ENCODE measurements around the gene RERE. TPM values are rescaled to one million over a fixed set of nuclear protein-coding genes. Genes with fewer than 3 reads are reported as not detected.

Gene RERE
- total RNA-seq, 4 donors from 2014 or later, result 118 to 244 (median 131) TPM

GRCh38 chr1:8602471-8603219 lies 214.8 kb downstream of the RERE start:
- intact Hi-C loops (cut with DNase I), result no loop called here
- TF ChIP-seq POLR2A (IDR thresholded peaks at IDR 0.05), result no peak
- TF ChIP-seq, protein P1, sequence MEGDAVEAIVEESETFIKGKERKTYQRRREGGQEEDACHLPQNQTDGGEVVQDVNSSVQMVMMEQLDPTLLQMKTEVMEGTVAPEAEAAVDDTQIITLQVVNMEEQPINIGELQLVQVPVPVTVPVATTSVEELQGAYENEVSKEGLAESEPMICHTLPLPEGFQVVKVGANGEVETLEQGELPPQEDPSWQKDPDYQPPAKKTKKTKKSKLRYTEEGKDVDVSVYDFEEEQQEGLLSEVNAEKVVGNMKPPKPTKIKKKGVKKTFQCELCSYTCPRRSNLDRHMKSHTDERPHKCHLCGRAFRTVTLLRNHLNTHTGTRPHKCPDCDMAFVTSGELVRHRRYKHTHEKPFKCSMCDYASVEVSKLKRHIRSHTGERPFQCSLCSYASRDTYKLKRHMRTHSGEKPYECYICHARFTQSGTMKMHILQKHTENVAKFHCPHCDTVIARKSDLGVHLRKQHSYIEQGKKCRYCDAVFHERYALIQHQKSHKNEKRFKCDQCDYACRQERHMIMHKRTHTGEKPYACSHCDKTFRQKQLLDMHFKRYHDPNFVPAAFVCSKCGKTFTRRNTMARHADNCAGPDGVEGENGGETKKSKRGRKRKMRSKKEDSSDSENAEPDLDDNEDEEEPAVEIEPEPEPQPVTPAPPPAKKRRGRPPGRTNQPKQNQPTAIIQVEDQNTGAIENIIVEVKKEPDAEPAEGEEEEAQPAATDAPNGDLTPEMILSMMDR (IDR thresholded peaks at IDR 0.05), result no peak
- H3K4me3 ChIP-seq (replicated peaks in 1 of 3), result no peak overlapping the region
- H3K4me1 ChIP-seq, result peaks cover 18 to 20% of the 10 kb centered on the region in 2 donors
- H3K27ac ChIP-seq, result no peak overlapping the region
- no peak for DNase-seq
- WGBS, 2 donors, result 70 to 75% methylated on average over 5 of the region's 5 CpGs
- H3K36me3 ChIP-seq, result no peaks in the 10 kb centered on the region
- H3K9me3 ChIP-seq, result no peaks in the 10 kb centered on the region
- H3K27me3 ChIP-seq, result no peaks in the 10 kb centered on the region

GRCh38 chr1:8600336-8600735 lies 217.1 kb downstream of the RERE start:
- DNase-seq, result no peak
- intact Hi-C loops (cut with DNase I), result no loop called here
- no peak for TF ChIP-seq POLR2A (IDR thresholded peaks at IDR 0.05)
- TF ChIP-seq, protein P1 (IDR thresholded peaks at IDR 0.05), result no peak
- no peak overlapping the region for H3K4me3 ChIP-seq (replicated peaks in 1 of 3)
- no peak overlapping the region for H3K27ac ChIP-seq
- WGBS, 2 donors, result 69 to 89% methylated on average over 1 of the region's 1 CpG
- H3K9me3 ChIP-seq, result no peaks in the 10 kb centered on the region
- no peaks in the 10 kb centered on the region for H3K27me3 ChIP-seq
- H3K36me3 ChIP-seq, result no peaks in the 10 kb centered on the region
- H3K4me1 ChIP-seq, result peaks cover 30 to 31% of the 10 kb centered on the region in 2 donors

DNA sequence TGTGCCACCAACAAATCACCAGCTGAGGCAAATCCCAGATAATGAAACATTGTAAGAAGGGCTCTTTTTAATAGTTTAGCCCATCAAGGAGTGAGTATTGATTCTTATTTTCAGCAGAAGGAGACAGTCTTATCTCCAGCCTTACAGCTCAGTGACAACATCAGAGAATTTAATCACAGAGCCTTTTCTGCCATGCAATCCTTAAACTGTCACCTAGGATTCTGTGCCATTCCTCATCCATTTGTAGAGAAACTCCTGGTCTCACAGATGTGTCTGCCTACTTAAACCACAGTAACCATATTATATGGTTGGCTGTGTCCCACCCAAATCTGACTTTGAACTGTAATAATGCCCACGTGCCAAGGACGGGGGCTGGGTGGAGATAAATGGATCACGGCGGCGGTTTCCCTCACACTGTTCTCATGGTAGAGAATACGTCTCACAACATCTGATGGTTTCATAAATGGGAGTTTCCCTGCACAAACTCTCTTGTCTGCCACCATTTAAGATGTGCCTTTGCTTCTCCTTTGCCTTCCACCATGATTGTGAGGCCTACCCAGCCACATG lies 217.7 kb downstream of the RERE start:
- Histone ChIP-seq H3K9me3 (no peaks in the 10 kb centered on the region), H3K4me1 (peaks cover 30 to 31% of the 10 kb centered on the region in 2 donors), H3K4me3 (replicated peaks in 1 of 3) (no peak overlapping the region), H3K36me3 (no peaks in the 10 kb centered on the region), H3K27ac (no peak overlapping the region), H3K27me3 (no peaks in the 10 kb centered on the region)
- DNase-seq, result no peak
- WGBS, 2 donors, result 96 to 97% methylated on average over 6 of the region's 6 CpGs
- no peak for TF ChIP-seq POLR2A (IDR thresholded peaks at IDR 0.05)
- TF ChIP-seq, protein P1 (IDR thresholded peaks at IDR 0.05), result no peak
- intact Hi-C loops (cut with DNase I), result no loop called here

DNA sequence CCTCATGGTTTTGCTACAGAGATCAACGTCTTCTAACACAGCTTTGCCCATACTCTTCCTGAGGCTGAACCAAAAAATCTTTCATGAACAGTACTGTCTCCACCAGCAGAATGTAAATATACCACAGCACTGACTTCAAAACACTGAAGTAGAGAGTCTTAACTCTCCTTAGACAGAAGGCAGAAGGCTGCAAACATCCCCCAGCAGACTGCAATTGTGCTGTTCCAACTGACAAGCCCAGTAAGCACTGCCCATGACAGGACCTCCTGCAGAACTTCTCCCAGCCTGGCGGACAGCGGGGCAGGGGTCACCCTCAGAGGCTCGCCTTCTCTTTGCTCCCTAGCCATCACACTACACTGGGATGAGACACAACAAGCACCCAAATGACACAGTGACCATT lies 218.7 kb downstream of the RERE start:
- 62 to 82% methylated on average over 4 of the region's 4 CpGs for WGBS, 2 donors

More for the DNA sequence above, 218.7 kb downstream of the RERE start:
- Histone ChIP-seq H3K4me1 (peaks cover 30 to 31% of the 10 kb centered on the region in 2 donors), H3K27me3 (no peaks in the 10 kb centered on the region), H3K36me3 (no peaks in the 10 kb centered on the region), H3K9me3 (no peaks in the 10 kb centered on the region), H3K4me3 (replicated peaks in 1 of 3) (no peak overlapping the region), H3K27ac (peak overlapping the region in 1 of 3 donors; percentile 56)
- intact Hi-C loops (cut with DNase I), result no loop called here
- no peak for TF ChIP-seq POLR2A (IDR thresholded peaks at IDR 0.05)
- TF ChIP-seq, protein P1 (IDR thresholded peaks at IDR 0.05), result no peak
- DNase-seq, result peak; percentile 62 to 68

All from thyroid gland (tissue), 4 donors.